ENCODE data around the gene CTSH.

Gene CTSH

DNA sequence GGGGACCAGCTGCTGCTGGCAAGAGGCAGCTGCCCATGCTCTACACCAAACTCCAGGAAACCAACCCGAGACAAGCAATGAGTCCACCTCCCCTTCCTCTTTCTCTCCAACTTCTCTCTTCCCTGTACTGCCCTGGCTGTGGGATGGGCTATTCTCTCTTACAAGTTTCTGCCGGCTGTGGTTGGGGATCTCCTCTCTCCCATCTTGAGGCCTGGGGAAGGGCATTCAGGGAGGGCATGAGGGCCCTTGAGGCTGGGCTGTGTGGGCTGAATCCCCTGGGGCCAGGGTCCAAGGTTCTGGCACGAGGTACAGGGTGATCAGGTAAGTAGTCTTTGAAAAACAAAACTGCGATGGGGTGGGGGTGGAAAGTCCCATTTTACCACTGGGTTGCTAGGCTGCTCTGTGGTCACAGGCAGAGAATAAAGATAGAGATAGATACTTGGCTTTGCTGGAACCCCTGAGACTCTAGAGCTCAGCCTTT is 32.3 kb upstream of the CTSH start:
- no peak overlapping the region for H3K4me3 ChIP-seq (ENCODE audit: low read length)
- no peaks in the 10 kb centered on the region for H3K4me1 ChIP-seq (ENCODE audit: insufficient read depth, low read length)
- WGBS: 90% methylated on average over 4 of the region's 4 CpGs
- H3K27me3 ChIP-seq (ENCODE audit: insufficient read depth, low read length): peaks cover 11% of the 10 kb centered on the region; the same call in 1 of the 2 replicates
- H3K9ac ChIP-seq (ENCODE audit: low read depth, low read length): no peak overlapping the region
- no peaks in the 10 kb centered on the region for H3K36me3 ChIP-seq (ENCODE audit: insufficient read depth, low read length)
- no peaks in the 10 kb centered on the region for H3K9me3 ChIP-seq (ENCODE audit: insufficient read depth, low read depth, low read length)
- no peak overlapping the region for H3K27ac ChIP-seq (ENCODE audit: low read depth, low read length)

DNA sequence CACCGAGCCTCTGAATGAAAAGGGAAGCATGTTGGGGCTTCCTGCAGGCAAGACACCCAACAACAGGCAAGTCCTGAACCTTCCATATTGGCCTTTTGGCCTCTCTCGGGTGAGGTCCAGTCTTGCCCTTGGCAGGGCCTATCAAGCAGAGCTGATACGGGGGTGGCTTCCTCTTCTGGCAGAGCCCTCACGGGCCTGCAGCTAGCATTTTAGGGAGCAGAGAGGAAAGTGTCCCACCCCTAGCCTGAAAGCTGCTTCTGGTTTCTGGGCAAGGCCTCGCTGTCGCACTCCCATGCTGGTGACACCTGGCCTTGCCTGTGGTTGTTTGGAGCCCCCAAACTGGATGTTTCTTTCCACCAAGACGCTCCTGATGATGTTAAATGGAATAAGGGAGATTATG is 31.8 kb upstream of the CTSH start:
- Histone ChIP-seq H3K9me3 (ENCODE audit: insufficient read depth, low read depth, low read length) (no peaks in the 10 kb centered on the region), H3K36me3 (ENCODE audit: insufficient read depth, low read length) (no peaks in the 10 kb centered on the region), H3K4me3 (ENCODE audit: low read length) (no peak overlapping the region), H3K9ac (ENCODE audit: low read depth, low read length) (no peak overlapping the region), H3K27ac (ENCODE audit: low read depth, low read length) (no peak overlapping the region), H3K27me3 (ENCODE audit: insufficient read depth, low read length) (peaks cover 11% of the 10 kb centered on the region; the same call in 1 of the 2 replicates), H3K4me1 (ENCODE audit: insufficient read depth, low read length) (no peaks in the 10 kb centered on the region)
- 95% methylated on average over 7 of the region's 7 CpGs for WGBS

DNA sequence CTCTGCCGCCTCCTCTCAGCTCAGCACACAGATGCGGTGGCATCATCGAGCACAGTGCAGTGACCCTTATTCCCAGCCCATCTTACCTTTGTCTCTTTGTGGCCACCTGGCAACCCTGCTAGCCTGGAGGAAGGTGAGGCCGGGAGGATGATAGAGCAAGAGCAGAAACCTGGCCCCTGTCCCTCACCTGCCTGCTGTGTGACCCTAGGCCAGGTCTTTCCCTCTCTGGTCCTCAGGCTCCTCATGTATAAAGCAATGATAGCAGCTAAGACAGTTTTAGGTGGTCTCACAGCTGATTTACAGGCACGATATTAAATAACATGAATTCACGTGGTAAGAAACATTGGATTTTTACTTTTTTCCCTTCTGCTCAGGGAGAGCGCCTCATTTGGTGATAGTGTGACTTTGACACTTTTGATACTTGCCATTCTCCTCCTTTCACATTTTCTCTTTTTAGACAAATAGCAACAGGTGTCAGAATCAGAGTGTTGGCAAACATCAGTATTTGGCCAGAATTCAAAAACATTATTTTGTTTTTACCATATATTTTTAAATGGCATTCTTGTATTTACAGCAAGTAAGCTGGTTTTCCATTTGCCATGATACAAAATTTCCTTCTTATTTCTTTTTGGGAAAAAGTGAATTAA is 29.5 kb upstream of the CTSH start:
- Histone ChIP-seq H3K27ac (ENCODE audit: low read depth, low read length) (no peak overlapping the region), H3K9ac (ENCODE audit: low read depth, low read length) (no peak overlapping the region), H3K4me3 (ENCODE audit: low read length) (no peak overlapping the region), H3K36me3 (ENCODE audit: insufficient read depth, low read length) (no peaks in the 10 kb centered on the region), H3K4me1 (ENCODE audit: insufficient read depth, low read length) (no peaks in the 10 kb centered on the region), H3K27me3 (ENCODE audit: insufficient read depth, low read length) (peaks cover 10% of the 10 kb centered on the region; the same call in 1 of the 2 replicates), H3K9me3 (ENCODE audit: insufficient read depth, low read depth, low read length) (no peaks in the 10 kb centered on the region)
- 87% methylated on average over 7 of the region's 7 CpGs for WGBS

DNA sequence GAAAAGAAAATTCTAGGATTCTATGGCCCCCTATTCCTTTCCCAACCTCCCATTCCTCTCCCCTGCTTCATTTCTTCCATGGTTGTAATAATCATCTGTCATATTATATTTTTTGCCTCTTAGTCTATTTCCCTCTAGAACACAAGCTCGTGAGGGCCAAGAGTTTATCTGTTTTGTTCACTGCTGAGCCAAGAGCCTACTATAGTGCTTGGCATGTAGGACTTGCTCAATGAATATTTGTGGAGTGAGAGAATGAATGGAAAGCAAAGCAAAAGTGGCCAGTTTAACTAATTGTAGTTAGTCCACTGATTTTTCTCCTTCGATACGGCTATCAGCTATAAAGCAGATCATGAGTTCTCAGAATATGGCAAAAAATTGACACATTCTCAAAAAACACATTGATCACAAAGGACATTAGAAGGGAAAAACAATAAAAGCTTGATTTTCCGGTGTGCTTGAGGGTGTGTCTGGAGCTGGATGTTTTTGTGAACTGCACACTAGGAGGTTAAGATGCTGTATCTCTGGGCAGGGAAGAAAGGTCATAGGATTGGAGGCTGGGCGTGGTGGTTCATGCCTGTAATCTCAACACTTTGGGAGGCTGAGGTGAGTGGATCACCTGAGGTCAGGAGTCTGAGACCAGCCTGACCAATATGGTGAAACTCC is 25.0 kb upstream of the CTSH start:
- Histone ChIP-seq H3K9ac (ENCODE audit: low read depth, low read length) (no peak overlapping the region), H3K27ac (ENCODE audit: low read depth, low read length) (no peak overlapping the region), H3K27me3 (ENCODE audit: insufficient read depth, low read length) (no peaks in the 10 kb centered on the region), H3K9me3 (ENCODE audit: insufficient read depth, low read depth, low read length) (no peaks in the 10 kb centered on the region), H3K36me3 (ENCODE audit: insufficient read depth, low read length) (no peaks in the 10 kb centered on the region), H3K4me1 (ENCODE audit: insufficient read depth, low read length) (peaks cover 8% of the 10 kb centered on the region), H3K4me3 (ENCODE audit: low read length) (no peak overlapping the region)
- WGBS: 92% methylated on average over 5 of the region's 5 CpGs

DNA sequence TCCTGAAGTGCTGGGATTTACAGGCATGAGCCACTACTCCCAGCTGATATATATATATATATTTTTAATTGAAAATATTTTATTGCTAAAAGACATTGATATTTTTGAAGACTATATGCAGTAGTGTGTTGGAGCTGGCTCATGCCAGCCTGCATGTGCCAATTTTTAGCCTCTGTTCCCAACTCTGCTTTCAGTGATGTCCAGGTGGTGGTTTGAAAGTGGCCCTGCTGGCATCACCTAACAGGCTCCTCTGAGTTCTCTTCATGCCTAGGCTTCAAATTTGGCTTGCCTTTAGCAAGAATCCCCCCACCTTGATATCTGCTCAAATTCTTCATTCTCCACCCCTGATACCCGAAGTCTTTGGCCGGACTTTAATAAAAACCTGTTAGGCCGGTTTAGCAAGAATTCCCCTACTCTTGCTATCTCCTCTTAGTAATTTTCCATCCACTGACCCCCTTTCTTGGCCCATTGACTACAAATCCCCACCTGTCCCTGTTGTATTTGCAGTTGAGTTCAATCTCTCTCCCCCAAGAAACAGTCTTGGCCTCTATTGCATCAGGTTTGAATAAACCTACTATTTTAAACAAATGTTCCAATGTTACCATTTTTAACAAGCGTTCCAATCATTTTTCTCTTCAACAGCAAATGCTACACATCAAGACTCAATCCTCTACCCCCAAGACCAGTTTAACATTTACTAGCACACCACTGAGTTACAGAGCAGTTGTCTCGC is 23.9 kb upstream of the CTSH start:
- no peaks in the 10 kb centered on the region for H3K36me3 ChIP-seq (ENCODE audit: insufficient read depth, low read length)
- 90% methylated on average over 5 of the region's 5 CpGs for WGBS

DNA sequence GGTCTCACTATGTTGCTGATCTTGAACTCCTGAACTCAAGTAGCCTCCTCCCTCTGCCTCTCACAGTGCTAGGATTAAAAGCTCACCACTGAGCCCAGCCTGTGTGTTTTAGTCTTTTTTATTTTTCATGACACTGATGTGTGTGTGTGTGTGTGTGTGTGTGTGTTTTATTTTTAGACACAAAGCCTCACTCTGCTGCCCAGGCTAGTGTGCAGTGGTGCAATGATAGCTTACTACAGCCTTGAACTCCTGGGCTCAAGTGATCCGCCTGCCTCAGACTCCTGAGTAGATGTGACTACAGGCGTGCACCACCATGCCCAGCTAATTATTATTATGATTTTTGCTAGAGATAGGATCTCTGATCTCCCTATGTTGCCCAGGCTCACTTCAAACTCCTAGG is 23.3 kb upstream of the CTSH start:
- Histone ChIP-seq H3K27me3 (ENCODE audit: insufficient read depth, low read length) (no peaks in the 10 kb centered on the region), H3K9ac (ENCODE audit: low read depth, low read length) (no peak overlapping the region), H3K4me1 (ENCODE audit: insufficient read depth, low read length) (peaks cover 8% of the 10 kb centered on the region), H3K36me3 (ENCODE audit: insufficient read depth, low read length) (no peaks in the 10 kb centered on the region), H3K4me3 (ENCODE audit: low read length) (no peak overlapping the region), H3K27ac (ENCODE audit: low read depth, low read length) (no peak overlapping the region), H3K9me3 (ENCODE audit: insufficient read depth, low read depth, low read length) (no peaks in the 10 kb centered on the region)
- 100% methylated on average over 1 of the region's 2 CpGs for WGBS

More for the DNA sequence above, 23.9 kb upstream of the CTSH start:
- Histone ChIP-seq H3K27me3 (ENCODE audit: insufficient read depth, low read length) (no peaks in the 10 kb centered on the region), H3K4me3 (ENCODE audit: low read length) (0 out of 2 replicates have a peak overlapping the region, but pooled peaks have one; percentile 4), H3K27ac (ENCODE audit: low read depth, low read length) (no peak overlapping the region), H3K9ac (ENCODE audit: low read depth, low read length) (no peak overlapping the region), H3K4me1 (ENCODE audit: insufficient read depth, low read length) (peaks cover 8% of the 10 kb centered on the region), H3K9me3 (ENCODE audit: insufficient read depth, low read depth, low read length) (no peaks in the 10 kb centered on the region)

DNA sequence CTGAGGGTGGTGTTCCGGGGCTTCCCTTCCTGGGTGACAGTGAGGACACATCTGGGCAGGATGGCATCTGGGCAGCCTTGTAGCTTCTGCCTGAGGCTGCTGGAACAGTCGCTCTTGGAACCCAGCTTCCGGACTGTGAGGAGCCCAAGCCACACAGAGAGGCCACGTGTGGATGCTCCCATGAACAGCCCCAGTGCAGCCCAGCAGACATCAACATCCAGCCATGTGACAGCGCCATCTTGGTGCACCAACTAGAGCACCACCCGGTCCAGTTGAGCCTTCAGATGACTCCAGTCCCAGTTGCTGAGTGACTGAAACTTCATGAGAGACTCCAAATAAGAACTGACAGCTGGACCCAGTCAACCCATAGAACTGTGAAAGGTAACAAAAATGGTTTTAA is 15.5 kb upstream of the CTSH start:
- H3K9me3 ChIP-seq (ENCODE audit: insufficient read depth, low read depth, low read length): no peaks in the 10 kb centered on the region
- 92% methylated on average over 6 of the region's 6 CpGs for WGBS
- no peak overlapping the region for H3K4me3 ChIP-seq (ENCODE audit: low read length)
- H3K4me1 ChIP-seq (ENCODE audit: insufficient read depth, low read length): 0 out of 2 replicates have a peak, but pooled peaks cover 5% of the 10 kb centered on the region
- no peaks in the 10 kb centered on the region for H3K27me3 ChIP-seq (ENCODE audit: insufficient read depth, low read length)
- H3K9ac ChIP-seq (ENCODE audit: low read depth, low read length): no peak overlapping the region
- no peak overlapping the region for H3K27ac ChIP-seq (ENCODE audit: low read depth, low read length)
- H3K36me3 ChIP-seq (ENCODE audit: insufficient read depth, low read length): no peaks in the 10 kb centered on the region

DNA sequence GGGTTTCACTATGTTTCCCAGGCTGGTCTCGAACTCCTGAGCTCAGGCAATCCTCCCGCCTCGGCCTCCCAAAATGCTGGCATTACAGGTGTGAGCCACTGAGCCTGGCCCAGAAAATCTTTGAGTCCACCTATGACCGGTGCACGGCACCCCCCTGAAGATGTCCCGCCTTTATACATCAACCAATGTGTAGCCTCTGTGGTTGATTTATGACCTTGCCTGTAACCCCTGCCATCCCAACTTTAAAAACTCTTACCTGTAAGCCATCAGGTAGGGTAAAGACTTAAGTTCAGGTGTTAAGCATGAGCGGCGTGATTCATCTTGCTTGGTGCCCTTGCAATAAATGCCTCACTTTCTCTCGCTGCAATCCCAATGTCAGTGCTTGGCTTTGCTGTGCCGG is 14.5 kb upstream of the CTSH start:
- H3K27ac ChIP-seq (ENCODE audit: low read depth, low read length): no peak overlapping the region
- no peaks in the 10 kb centered on the region for H3K9me3 ChIP-seq (ENCODE audit: insufficient read depth, low read depth, low read length)
- H3K4me3 ChIP-seq (ENCODE audit: low read length): no peak overlapping the region
- WGBS: 93% methylated on average over 10 of the region's 10 CpGs
- 0 out of 2 replicates have a peak, but pooled peaks cover 5% of the 10 kb centered on the region for H3K4me1 ChIP-seq (ENCODE audit: insufficient read depth, low read length)
- no peaks in the 10 kb centered on the region for H3K27me3 ChIP-seq (ENCODE audit: insufficient read depth, low read length)
- H3K36me3 ChIP-seq (ENCODE audit: insufficient read depth, low read length): no peaks in the 10 kb centered on the region
- no peak overlapping the region for H3K9ac ChIP-seq (ENCODE audit: low read depth, low read length)

DNA sequence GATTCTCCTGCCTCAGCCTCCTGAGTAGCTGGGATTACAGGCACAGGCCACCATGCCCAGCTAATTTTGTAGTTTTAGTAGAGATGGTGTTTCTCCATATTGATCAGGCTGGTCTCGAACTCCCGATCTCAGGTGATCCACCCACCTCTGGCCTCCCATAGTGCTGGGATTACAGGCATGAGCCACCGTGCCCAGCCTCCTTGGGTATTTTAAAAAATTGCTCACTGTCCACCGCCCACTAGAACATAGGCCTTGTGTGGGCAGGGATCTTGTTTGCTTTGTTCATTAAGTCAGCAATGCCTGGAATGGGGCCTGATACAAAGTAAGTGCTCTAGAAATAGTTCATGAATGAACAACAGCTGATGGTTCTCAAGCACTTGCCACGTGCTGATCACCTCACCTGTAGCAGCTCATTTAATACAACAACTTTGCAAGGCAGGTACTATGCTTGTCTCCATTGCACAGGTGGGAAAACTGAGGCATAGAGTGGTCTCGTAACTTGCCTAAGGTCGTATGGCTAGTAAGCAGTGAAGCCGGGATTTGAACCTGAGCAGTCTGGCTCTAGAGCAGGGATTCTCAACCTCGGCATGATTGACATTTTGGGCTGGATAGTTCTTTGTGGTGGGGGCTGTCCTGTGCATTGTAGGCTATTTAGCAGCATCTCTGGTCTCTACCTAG is 12.7 kb upstream of the CTSH start:
- H3K9me3 ChIP-seq (ENCODE audit: insufficient read depth, low read depth, low read length): no peaks in the 10 kb centered on the region
- H3K4me3 ChIP-seq (ENCODE audit: low read length): no peak overlapping the region
- no peak overlapping the region for H3K27ac ChIP-seq (ENCODE audit: low read depth, low read length)
- H3K27me3 ChIP-seq (ENCODE audit: insufficient read depth, low read length): no peaks in the 10 kb centered on the region
- 85% methylated on average over 9 of the region's 9 CpGs for WGBS
- H3K4me1 ChIP-seq (ENCODE audit: insufficient read depth, low read length): 0 out of 2 replicates have a peak, but pooled peaks cover 5% of the 10 kb centered on the region
- H3K9ac ChIP-seq (ENCODE audit: low read depth, low read length): no peak overlapping the region
- no peaks in the 10 kb centered on the region for H3K36me3 ChIP-seq (ENCODE audit: insufficient read depth, low read length)

DNA sequence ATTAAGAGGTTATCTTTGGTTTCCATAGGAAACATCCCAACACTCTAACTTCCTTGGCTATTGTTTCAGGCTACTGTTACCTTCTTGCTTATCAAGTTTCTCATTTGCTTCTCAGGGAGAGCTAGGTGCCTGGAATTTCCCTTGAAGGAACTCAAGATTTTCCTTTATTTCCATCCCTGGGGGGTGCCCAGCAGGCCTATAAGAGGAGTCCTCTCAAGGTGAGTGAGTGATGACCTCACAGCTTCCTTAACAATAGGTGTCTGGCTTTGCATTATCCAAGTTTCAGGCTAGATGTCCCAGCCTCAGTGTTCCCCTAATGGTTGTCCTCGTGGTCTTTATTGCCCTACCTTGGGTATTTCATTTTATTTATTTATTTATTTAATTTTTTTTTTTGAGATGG is 12.1 kb upstream of the CTSH start:
- Histone ChIP-seq H3K4me3 (ENCODE audit: low read length) (no peak overlapping the region), H3K9ac (ENCODE audit: low read depth, low read length) (no peak overlapping the region), H3K9me3 (ENCODE audit: insufficient read depth, low read depth, low read length) (no peaks in the 10 kb centered on the region), H3K27ac (ENCODE audit: low read depth, low read length) (0 out of 2 replicates have a peak overlapping the region, but pooled peaks have one; percentile 37), H3K4me1 (ENCODE audit: insufficient read depth, low read length) (peaks cover 6% of the 10 kb centered on the region; the same call in 1 of the 2 replicates), H3K36me3 (ENCODE audit: insufficient read depth, low read length) (no peaks in the 10 kb centered on the region), H3K27me3 (ENCODE audit: insufficient read depth, low read length) (no peaks in the 10 kb centered on the region)
- no CpG with 5 or more reads among the region's 1 CpG for WGBS

Measured in HUES64 (cell line).